Type B pancreatic cell (in vitro differentiated cells): ENCODE measurements around the gene CDC14B. TPM values are rescaled to one million over a fixed set of nuclear protein-coding genes. Genes with fewer than 3 reads are reported as not detected.
A peak's percentile ranks its signal among the peaks of the same experiment; 100 is the strongest.
"Not testable (repeated sequence)": the region's sequence is repeated elsewhere in the genome, so short reads cannot be mapped to it uniquely, and the experiment has no call there.

Experiments used
- DNase-seq: peaks from one replicate; pipeline ENCODE4 v3.0.0; 2021; ENCODE audit warnings: mixed read lengths; ENCODE audit not compliant: unreplicated experiment; ENCODE audit errors: extremely low spot score
- H3K27ac Mint-ChIP-seq: 2 replicates; pipeline ENCODE4 v1.8.0; 2021; ENCODE audit warnings: mild to moderate bottlenecking, mixed read lengths
- H3K27me3 Mint-ChIP-seq: 2 replicates; pipeline ENCODE4 v1.8.0; 2021; ENCODE audit warnings: mixed read lengths
- H3K36me3 Mint-ChIP-seq: 2 replicates; pipeline ENCODE4 v1.8.0; 2021; ENCODE audit warnings: mixed read lengths
- H3K4me1 Mint-ChIP-seq: one replicate; pipeline ENCODE4 v1.8.0; 2021; ENCODE audit warnings: mixed read lengths; ENCODE audit not compliant: unreplicated experiment
- H3K4me3 Mint-ChIP-seq: 2 replicates; pipeline ENCODE4 v1.8.0; 2021; ENCODE audit warnings: mild to moderate bottlenecking, mixed read lengths
- H3K9me3 Mint-ChIP-seq: 2 replicates; pipeline ENCODE4 v1.8.0; 2021; ENCODE audit warnings: mixed read lengths
- CTCF ChIP-seq: fragments of 200-600 bp; sonication (generic); conservative IDR thresholded peaks from 2 replicates; pipeline ENCODE4 v1.5.0; 2021; ENCODE audit warnings: antibody characterized with exemption, mild to moderate bottlenecking
- total RNA-seq: library from RNA; stranded (reverse); gene quantifications from 2 replicates; pipeline ENCODE4 v1.2.1, GENCODE V29; 2021; ENCODE audit warnings: low replicate concordance

The CDC14B gene
- total RNA-seq, 1 donor from 2014 or later = 24.8 TPM

GRCh38 chr9:96638606-96639364 is 19.1 kb upstream of the CDC14B start:
- Mint-ChIP-seq H3K4me1 (no peaks in the 10 kb centered on the region), H3K4me3 (no peak overlapping the region), H3K27ac (no peak overlapping the region), H3K27me3 (no peaks in the 10 kb centered on the region), H3K36me3 (no peaks in the 10 kb centered on the region), H3K9me3 (no peaks in the 10 kb centered on the region)
- TF ChIP-seq CTCF = no peak
- DNase-seq = no peak

GRCh38 chr9:96636368-96636767 is 16.7 kb upstream of the CDC14B start:
- Mint-ChIP-seq H3K9me3 (no peaks in the 10 kb centered on the region), H3K27me3 (no peaks in the 10 kb centered on the region), H3K4me3 (no peak overlapping the region), H3K27ac (no peak overlapping the region), H3K4me1 (no peaks in the 10 kb centered on the region), H3K36me3 (no peaks in the 10 kb centered on the region)
- DNase-seq = no peak
- no peak for TF ChIP-seq CTCF

- not testable (repeated sequence) for H3K27ac Mint-ChIP-seq, H3K36me3 Mint-ChIP-seq, H3K4me1 Mint-ChIP-seq, H3K4me3 Mint-ChIP-seq, H3K9me3 Mint-ChIP-seq, H3K27me3 Mint-ChIP-seq, DNase-seq
These were observed 13.9 kb upstream of the CDC14B start for GRCh38 chr9:96633579-96633978.

GRCh38 chr9:96626912-96627311 is 7.3 kb upstream of the CDC14B start:
- Mint-ChIP-seq H3K36me3 (no peaks in the 10 kb centered on the region), H3K27ac (peak overlapping the region; percentile 50), H3K9me3 (no peaks in the 10 kb centered on the region), H3K4me3 (no peak overlapping the region), H3K4me1 (peaks cover under 1% of the 10 kb centered on the region), H3K27me3 (peaks cover 15% of the 10 kb centered on the region)
- DNase-seq = no peak
- TF ChIP-seq CTCF = no peak

GRCh38 chr9:96621618-96622017 is 2.0 kb upstream of the CDC14B start:
- Mint-ChIP-seq H3K27ac (no peak overlapping the region), H3K27me3 (peaks cover 4% of the 10 kb centered on the region), H3K4me1 (peaks cover 35% of the 10 kb centered on the region), H3K4me3 (no peak overlapping the region), H3K36me3 (no peaks in the 10 kb centered on the region), H3K9me3 (no peaks in the 10 kb centered on the region)
- no peak for DNase-seq
- no peak for TF ChIP-seq CTCF

- H3K9me3 Mint-ChIP-seq = no peaks in the 10 kb centered on the region
- H3K27ac Mint-ChIP-seq = peak overlapping the region; percentile 97
- no peak for TF ChIP-seq CTCF
- peaks cover 35% of the 10 kb centered on the region for H3K4me1 Mint-ChIP-seq
- peak overlapping the region; percentile 96 for H3K4me3 Mint-ChIP-seq
- DNase-seq = no peak
- H3K36me3 Mint-ChIP-seq = no peaks in the 10 kb centered on the region
- peaks cover 4% of the 10 kb centered on the region for H3K27me3 Mint-ChIP-seq
These were observed 1.2 kb upstream of the CDC14B start for GRCh38 chr9:96620832-96621269.
